T-helper 1 cell treated with Interleukin-12 subunit alpha and Interleukin-12 subunit beta and Interleukin-4 antibody, amounts not matched to agents 30 ng/mL and 1 ng/mL, for 36 hours (primary cell): Measurements from ENCODE around the gene MEGF6. TPM values are rescaled to one million over a fixed set of nuclear protein-coding genes. Genes with fewer than 3 reads are reported as not detected.

Experiments used
- intact Hi-C: fragments of 100-400 bp; cut with micrococcal nuclease; formaldehyde crosslinking; loops from one replicate; pipeline ENCODE4 v1.15.1; 2024
- total RNA-seq: library from RNA; stranded (reverse); gene quantifications from 2 replicates; pipeline ENCODE4 v1.2.3, GENCODE V29; 2022

The MEGF6 gene
- total RNA-seq, 1 donor from 2014 or later: 9.6 TPM

GRCh38 chr1:3474421-3474820 lies 136.9 kb downstream of the MEGF6 start:
- intact Hi-C loops: no loop called here

GRCh38 chr1:3474016-3474415 lies 137.3 kb downstream of the MEGF6 start:
- intact Hi-C loops: no loop called here

- intact Hi-C loops: no loop called here
Observed at GRCh38 chr1:3473381-3473844, 137.9 kb downstream of the MEGF6 start.

- intact Hi-C loops: no loop called here
Observed at GRCh38 chr1:3472906-3473305, 138.4 kb downstream of the MEGF6 start.

GRCh38 chr1:3472088-3472850 lies 139.0 kb downstream of the MEGF6 start:
- intact Hi-C loops: no loop called here

- intact Hi-C loops: no loop called here
Observed at GRCh38 chr1:3471356-3472087, 139.8 kb downstream of the MEGF6 start.

- intact Hi-C loops: no loop called here
Observed at GRCh38 chr1:3470650-3471355, 140.5 kb downstream of the MEGF6 start.

GRCh38 chr1:3469849-3470649 lies 141.3 kb downstream of the MEGF6 start:
- intact Hi-C loops: no loop called here

GRCh38 chr1:3469104-3469848 lies 142.0 kb downstream of the MEGF6 start:
- intact Hi-C loops: no loop called here

GRCh38 chr1:3468236-3469103 lies 142.8 kb downstream of the MEGF6 start:
- intact Hi-C loops: no loop called here

- intact Hi-C loops: no loop called here
Observed at GRCh38 chr1:3467096-3468036, 143.9 kb downstream of the MEGF6 start.

- intact Hi-C loops: no loop called here
Observed at GRCh38 chr1:3466366-3467075, 144.8 kb downstream of the MEGF6 start.

- intact Hi-C loops: no loop called here
Observed at GRCh38 chr1:3465935-3466321, 145.4 kb downstream of the MEGF6 start.

GRCh38 chr1:3465091-3465934 lies 146.0 kb downstream of the MEGF6 start:
- intact Hi-C loops: no loop called here

- intact Hi-C loops: no loop called here
Observed at GRCh38 chr1:3464649-3465025, 146.7 kb downstream of the MEGF6 start.

- intact Hi-C loops: no loop called here
Observed at GRCh38 chr1:3463891-3464648, 147.2 kb downstream of the MEGF6 start.
